Measurements from ENCODE around the gene PPP1R15A.
"Not testable (repeated sequence)": the region's sequence is repeated elsewhere in the genome, so short reads cannot be mapped to it uniquely, and the experiment has no call there.

Gene PPP1R15A

DNA sequence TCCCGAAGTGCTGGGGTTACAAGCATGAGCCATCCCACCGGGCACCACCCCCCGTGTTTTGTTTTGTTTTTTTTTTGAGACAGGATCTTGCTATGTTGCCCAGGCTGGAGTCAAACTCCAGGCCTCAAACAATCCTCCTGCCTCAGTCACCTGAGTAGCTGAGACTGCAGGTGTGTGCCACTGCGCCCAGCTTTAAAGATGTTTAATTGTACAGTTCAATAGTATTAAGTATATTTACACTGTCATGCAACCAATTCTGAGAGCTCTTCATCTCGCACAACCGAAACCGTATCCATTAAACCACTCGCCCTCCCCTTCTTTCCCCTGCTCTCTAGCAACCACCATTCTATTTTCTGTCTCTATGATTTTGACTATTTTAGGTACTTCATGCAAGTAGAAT, 43.5 kb downstream of the PPP1R15A start:
- no peak for DNase-seq (ENCODE audit: low spot score)

DNA sequence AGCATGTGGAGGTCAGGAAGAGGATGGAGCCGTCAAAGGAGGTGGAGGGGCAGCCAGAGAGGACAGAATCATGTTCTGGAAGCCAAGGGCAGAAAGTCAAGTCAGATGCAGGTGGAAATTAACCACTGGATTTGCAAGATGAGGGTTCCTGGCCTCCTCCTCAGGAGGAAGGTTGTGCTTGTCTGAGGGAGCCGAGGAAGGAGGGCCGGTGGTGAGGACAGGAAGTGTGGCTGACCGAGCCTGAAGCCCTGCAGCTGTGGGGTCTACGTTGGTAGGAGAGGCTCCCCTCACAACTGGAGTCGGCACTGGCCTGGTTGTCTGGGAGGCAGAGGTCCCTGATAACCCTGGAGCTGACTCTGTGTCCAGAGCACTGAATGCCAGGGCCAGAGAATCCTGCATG, 45.9 kb downstream of the PPP1R15A start:
- no peak for DNase-seq (ENCODE audit: low spot score)

DNA sequence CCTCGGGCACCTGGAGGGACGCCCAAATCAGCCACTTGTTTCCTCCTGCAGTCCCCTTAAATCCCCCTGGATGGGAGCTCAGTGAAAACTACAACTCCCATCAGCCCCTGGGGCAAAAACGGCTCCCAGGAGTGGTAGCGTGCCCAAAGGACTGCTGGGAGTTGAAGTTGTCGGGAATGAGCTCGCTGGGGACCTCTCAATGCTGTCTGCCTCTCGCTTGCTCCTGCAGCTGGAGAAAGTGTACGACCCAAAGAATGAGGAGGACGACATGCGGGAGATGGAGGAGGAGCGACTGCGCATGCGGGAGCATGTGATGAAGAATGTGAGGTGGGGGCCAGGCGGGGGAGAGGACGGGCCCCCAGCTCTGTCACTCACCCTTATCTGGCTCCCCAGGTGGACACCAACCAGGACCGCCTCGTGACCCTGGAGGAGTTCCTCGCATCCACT, 46.6 kb downstream of the PPP1R15A start:
- no peak for DNase-seq (ENCODE audit: low spot score)

- not testable (repeated sequence) for DNase-seq (ENCODE audit: low spot score)
These were observed 47.0 kb downstream of the PPP1R15A start for GRCh38 chr19:48919271-48919670.

GRCh38 chr19:48920949-48921348, 48.7 kb downstream of the PPP1R15A start:
- DNase-seq (ENCODE audit: low spot score): no peak

GRCh38 chr19:48921721-48922500, 49.7 kb downstream of the PPP1R15A start:
- DNase-seq (ENCODE audit: low spot score): no peak

DNA sequence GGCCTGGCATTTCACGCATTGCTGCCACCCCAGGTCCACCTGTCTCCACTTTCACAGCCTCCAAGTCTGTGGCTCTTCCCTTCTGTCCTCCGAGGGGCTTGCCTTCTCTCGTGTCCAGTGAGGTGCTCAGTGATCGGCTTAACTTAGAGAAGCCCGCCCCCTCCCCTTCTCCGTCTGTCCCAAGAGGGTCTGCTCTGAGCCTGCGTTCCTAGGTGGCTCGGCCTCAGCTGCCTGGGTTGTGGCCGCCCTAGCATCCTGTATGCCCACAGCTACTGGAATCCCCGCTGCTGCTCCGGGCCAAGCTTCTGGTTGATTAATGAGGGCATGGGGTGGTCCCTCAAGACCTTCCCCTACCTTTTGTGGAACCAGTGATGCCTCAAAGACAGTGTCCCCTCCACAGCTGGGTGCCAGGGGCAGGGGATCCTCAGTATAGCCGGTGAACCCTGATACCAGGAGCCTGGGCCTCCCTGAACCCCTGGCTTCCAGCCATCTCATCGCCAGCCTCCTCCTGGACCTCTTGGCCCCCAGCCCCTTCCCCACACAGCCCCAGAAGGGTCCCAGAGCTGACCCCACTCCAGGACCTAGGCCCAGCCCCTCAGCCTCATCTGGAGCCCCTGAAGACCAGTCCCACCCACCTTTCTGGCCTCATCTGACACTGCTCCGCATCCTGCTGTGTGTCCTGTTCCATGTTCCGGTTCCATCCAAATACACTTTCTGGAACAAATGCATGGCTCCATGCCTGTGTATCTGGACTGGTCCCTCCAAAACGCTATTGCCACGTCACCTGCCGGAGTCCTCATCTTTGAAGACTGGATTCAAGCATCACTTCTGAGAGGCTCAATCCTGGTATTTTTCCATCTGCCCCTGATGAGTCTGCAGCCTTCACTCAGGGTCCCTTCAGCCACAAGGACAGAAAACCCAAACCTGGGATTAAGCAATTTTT, 50.6 kb downstream of the PPP1R15A start:
- DNase-seq (ENCODE audit: low spot score): no peak

DNA sequence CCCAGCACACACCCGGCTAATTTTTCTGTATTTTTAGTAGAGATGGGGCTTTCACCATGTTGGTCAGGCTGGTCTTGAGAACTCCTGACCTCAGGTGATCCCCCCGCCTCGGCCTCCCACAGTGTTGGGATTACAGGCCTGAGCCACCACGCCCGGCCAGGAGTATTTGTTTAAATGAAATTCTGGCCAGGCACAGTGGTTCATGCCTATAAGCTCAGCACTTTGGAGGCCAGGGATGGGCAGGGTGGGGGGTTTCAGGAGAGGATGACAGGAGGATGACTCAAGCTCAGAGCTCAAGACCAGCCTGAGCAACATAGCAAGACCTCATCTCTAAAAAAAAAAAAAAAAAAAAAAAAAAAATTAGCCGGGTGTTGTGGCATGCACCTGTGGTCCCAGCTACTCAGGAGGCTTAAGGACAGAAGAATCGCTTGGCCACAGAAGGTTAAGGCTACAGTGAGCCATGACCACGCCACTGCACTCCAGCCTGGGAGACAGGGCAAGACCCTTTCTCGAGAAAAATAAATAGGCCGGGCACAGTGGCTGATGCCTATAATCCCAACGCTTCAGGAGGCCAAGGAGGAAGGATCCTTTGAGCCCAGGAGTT, 53.1 kb downstream of the PPP1R15A start:
- no peak for DNase-seq (ENCODE audit: low spot score)
